Activated effector memory CD4-positive, alpha-beta T cell treated with anti-CD3 and anti-CD28 coated beads, Interleukin-2, amount 50 U/mL, for 16 hours (primary cell): Measurements from ENCODE around the gene HMGN3.
"Not testable (repeated sequence)": the region's sequence is repeated elsewhere in the genome, so short reads cannot be mapped to it uniquely, and the experiment has no call there.

Experiments
- DNase-seq: peaks from one replicate; pipeline ENCODE4 v3.0.0-alpha.2; 2020

The HMGN3 gene

GRCh38 chr6:79234150-79235022 lies at the start of gene HMGN3:
Gene HMGN3, minus strand, starts transcription at chr6:79234682.
- peak; percentile 97 for DNase-seq

- no peak for DNase-seq
Measured at GRCh38 chr6:79280756-79281155, 46.3 kb upstream of the HMGN3 start.

- DNase-seq: no peak
Measured at GRCh38 chr6:79277109-79277508, 42.6 kb upstream of the HMGN3 start.

- DNase-seq: no peak
Measured at GRCh38 chr6:79269877-79270276, 35.4 kb upstream of the HMGN3 start.

- no peak for DNase-seq
Measured at GRCh38 chr6:79267128-79267527, 32.6 kb upstream of the HMGN3 start.

GRCh38 chr6:79266051-79266450 lies 31.6 kb upstream of the HMGN3 start:
- no peak for DNase-seq

GRCh38 chr6:79263359-79263758 lies 28.9 kb upstream of the HMGN3 start:
- no peak for DNase-seq

GRCh38 chr6:79261666-79262065 lies 27.2 kb upstream of the HMGN3 start:
- DNase-seq: no peak

GRCh38 chr6:79260772-79261171 lies 26.3 kb upstream of the HMGN3 start:
- no peak for DNase-seq

GRCh38 chr6:79257381-79258205 lies 23.1 kb upstream of the HMGN3 start:
- DNase-seq: no peak

GRCh38 chr6:79256770-79257169 lies 22.3 kb upstream of the HMGN3 start:
- not testable (repeated sequence) for DNase-seq

- DNase-seq: not testable (repeated sequence)
Measured at GRCh38 chr6:79255086-79255485, 20.6 kb upstream of the HMGN3 start.

GRCh38 chr6:79250559-79250958 lies 16.1 kb upstream of the HMGN3 start:
- no peak for DNase-seq

- DNase-seq: no peak
Measured at GRCh38 chr6:79250107-79250514, 15.6 kb upstream of the HMGN3 start.

GRCh38 chr6:79249136-79249535 lies 14.7 kb upstream of the HMGN3 start:
- no peak for DNase-seq

GRCh38 chr6:79246891-79247290 lies 12.4 kb upstream of the HMGN3 start:
- DNase-seq: no peak

- no peak for DNase-seq
Measured at GRCh38 chr6:79241228-79241627, 6.7 kb upstream of the HMGN3 start.

- no peak for DNase-seq
Measured at GRCh38 chr6:79240509-79240908, 6.0 kb upstream of the HMGN3 start.

- DNase-seq: no peak
Measured at GRCh38 chr6:79239536-79240168, 5.2 kb upstream of the HMGN3 start.

- no peak for DNase-seq
Measured at GRCh38 chr6:79238919-79239318, 4.4 kb upstream of the HMGN3 start.

- no peak for DNase-seq
Measured at GRCh38 chr6:79236711-79237110, 2.2 kb upstream of the HMGN3 start.

GRCh38 chr6:79233611-79234149 lies 802 bp downstream of the HMGN3 start:
- DNase-seq: peak; percentile 87
